GDM1 (cell line): ENCODE measurements around the gene ATXN7L2.

Source experiments
- DNase-seq: peaks from one replicate; lab custom pipeline; 2025; lab: John Stamatoyannopoulos, UW

ATXN7L2 gene

GRCh38 chr1:109475261-109475660 is 8.4 kb upstream of the ATXN7L2 start:
- DNase-seq: no peak

- no peak for DNase-seq
Observed at GRCh38 chr1:109476825-109477224, 6.9 kb upstream of the ATXN7L2 start.

GRCh38 chr1:109477821-109478220 is 5.9 kb upstream of the ATXN7L2 start:
- no peak for DNase-seq

DNA sequence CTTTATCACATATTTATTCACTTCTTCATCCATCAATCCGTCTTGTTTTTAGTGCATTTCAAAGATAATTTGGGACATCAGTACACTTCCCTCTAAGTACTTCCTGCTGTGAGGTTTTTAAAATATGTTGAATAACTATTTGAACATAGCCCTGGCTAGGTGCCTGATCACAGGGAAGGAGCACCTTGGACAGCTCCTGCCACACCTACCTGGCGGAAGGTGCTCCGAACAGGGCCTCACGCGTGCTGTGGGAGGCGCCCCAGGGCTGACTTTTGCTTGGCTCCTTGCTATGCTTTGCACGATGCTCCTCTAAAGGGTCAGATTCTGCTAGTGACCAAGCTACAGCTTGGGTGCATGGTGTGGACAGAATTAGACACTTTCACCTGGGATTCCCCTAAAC is 4.9 kb upstream of the ATXN7L2 start:
- no peak for DNase-seq

DNA sequence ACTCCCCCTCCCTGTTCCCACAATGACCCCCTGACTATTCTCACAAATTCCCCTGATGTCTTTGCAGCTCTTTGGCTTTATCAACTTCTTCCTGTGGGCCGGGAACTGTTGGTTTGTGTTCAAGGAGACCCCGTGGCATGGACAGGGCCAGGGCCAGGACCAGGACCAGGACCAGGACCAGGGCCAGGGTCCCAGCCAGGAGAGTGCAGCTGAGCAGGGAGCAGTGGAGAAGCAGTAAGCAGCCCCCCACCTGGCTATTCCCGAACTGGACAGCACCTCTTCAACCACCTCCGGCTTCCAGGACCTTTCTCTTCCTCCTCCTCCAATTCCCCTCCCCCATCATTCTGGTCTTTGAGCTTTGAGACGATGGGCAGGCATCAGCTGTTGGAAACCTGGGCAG is 4.4 kb upstream of the ATXN7L2 start:
- no peak for DNase-seq

- DNase-seq: no peak
Observed at GRCh38 chr1:109479901-109480300, 3.8 kb upstream of the ATXN7L2 start.

DNA sequence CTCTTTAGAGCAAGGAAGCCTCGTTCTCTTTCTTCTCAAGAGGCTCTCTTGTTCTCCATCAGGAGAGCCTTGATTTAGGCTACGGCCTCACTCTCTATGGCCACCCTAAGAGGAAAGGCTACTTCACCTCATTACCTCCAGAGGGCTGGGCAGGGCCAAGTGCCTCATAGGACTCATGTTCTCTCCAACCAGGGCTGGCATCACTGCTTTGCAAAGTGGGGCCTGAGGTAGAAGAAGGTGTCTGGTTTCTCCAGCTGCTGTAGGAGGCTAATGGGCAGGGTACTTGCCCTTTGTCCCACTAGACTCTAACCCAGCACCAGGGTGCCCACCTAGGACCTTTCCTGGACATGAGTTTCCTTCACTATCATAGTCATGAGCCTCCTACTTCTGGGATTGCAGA is 2.1 kb upstream of the ATXN7L2 start:
- no peak for DNase-seq

DNA sequence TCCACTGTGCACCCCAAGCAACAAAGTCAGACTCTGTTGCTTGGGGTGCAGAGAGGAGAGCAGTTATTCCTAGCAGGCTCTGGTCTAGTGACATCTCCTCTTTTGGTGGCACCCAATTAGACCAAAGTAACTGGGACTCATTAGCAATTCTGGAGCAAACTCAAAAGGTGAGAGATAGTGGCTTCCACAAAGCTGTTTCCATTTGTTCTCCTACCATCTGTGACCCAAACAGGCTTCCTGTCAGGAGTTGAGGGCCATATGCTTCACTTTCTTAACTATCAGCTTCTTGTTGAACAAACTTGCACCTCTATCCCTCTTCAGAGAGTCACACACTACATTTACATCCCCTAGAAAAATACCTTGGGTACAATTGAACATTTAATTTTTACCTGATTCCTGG is 1.5 kb upstream of the ATXN7L2 start:
- no peak for DNase-seq

GRCh38 chr1:109482791-109483671 is 674 bp upstream of the ATXN7L2 start:
- DNase-seq: no peak

GRCh38 chr1:109484519-109484975 is 842 bp downstream of the ATXN7L2 start:
- no peak for DNase-seq

DNA sequence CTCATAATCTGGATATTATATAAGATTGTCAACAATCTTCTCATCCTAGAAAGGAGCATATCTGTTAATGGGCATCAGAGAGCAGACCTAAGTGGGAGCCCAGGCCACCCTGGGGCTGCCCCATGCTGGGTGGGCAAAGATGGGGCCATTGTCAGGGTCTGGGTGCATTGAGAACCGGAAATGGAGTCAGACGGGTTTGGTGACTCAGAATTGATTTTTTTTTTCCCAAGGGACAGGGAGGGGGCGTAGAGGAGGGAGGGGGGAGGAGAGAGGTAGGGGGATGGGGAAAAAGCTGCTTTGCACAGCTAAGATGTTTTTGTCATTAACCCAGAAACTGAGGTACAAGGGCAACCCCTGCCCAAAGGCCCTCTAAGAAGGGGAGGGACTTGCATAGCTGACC is 1.3 kb downstream of the ATXN7L2 start:
- no peak for DNase-seq

GRCh38 chr1:109487261-109487660 is 3.6 kb downstream of the ATXN7L2 start:
- DNase-seq: no peak

GRCh38 chr1:109488201-109488600 is 4.5 kb downstream of the ATXN7L2 start:
- no peak for DNase-seq

DNA sequence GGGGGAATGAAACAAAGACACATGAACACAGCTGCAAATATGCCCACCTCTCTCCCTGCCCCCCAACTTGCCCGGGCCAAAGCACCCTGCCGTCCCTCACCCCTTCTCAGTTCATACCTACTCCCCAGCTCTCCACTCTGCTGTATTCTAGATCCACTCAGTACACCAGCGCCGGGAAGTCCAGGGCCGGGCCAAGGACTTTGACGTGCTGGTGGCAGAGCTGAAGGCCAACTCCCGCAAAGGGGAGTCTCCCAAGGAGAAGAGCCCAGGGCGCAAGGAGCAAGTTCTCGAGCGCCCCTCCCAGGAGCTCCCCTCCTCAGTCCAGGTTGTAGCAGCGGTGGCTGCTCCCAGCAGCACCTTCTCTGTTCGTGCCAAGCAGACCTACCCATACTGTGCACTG is 5.0 kb downstream of the ATXN7L2 start:
- DNase-seq: no peak

DNA sequence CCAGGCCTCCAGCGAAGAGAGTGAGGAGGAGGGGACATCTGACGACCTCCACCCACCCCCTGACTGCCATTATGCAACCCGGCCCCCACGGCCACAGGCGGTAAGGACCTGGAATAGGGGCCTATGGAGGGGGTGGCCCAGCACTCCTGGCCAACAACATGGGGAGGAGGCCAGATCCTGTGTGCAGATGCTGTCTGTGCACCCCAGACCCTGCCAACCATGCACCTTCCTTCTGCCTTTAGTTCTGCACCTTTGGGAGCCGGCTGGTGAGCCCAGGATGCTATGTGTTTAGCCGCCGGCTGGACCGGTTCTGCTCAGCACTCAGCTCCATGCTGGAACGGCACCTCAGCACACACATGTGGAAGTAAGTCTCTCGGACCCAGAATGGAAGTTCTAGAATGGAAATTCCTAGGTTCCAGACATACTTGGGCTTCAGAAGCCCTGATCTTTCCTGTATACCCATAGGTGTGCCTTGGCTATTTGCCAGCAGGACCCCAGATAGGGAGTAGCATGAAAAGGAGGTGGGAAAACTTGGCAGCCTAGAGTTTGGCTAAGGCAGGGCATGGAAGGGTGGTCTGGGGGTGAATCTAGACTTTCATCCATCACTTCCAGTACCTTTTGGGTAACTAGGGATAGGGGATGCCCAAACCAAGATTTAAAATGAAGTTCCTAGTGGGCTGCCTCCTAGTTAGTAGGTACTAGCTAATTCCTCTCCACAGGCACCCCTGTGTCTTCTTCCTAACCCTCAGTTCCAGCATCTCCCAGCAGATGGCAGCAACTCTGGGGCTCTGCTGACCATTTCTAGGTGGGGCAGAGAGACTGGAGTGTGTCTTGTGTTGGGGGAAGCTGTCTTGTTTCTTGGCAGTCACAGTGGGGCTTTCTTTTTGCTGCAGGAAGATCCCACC is 6.6 kb downstream of the ATXN7L2 start:
- DNase-seq: peak; percentile 48

DNA sequence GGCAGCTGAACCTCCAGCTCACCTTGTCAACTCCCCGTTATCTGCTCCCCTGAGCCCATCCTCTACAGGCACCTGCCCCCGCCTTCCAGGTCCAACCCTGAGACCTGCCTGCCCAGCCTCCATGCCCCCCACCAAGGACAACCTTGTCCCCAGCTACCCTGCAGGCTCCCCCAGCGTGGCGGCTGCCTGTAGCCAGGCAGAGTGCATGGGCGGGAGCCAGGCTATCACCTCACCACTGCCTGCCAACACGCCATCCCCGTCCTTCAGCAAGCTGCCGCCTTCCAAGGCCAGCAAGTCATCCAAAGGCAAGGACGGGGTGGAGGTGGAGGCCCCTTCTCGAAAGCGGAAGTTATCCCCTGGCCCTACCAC is 7.2 kb downstream of the ATXN7L2 start:
- no peak for DNase-seq

- no peak for DNase-seq
Observed at GRCh38 chr1:109491372-109491771, 7.7 kb downstream of the ATXN7L2 start.

DNA sequence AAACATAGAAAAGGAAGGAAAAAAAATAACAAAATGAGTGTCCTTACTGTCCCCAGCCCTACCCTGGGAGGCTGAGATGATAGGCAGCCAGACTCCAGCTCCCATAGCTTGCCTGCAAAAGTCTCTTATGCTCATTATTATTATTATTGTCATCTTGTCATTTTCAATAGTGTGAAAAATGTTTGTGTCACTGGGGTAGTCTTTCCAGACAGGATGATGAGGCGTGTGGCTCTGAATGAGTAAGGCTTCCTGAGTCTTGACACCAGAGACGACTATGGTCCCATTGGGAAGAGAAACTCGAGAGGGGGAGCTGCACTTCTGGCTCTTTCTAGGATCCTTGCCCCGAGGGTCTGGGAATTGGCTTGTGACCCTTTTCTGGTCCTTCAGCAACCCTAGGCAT is 9.1 kb downstream of the ATXN7L2 start:
- DNase-seq: no peak

GRCh38 chr1:109493227-109493626 is 9.5 kb downstream of the ATXN7L2 start:
- DNase-seq: no peak

GRCh38 chr1:109493805-109494539 is 10.3 kb downstream of the ATXN7L2 start, which contains the start of gene CYB561D1:
Gene CYB561D1 (plus strand): TSS chr1:109494094. CDS start chr1:109494140, 46 bp downstream.
- DNase-seq: peak; percentile 78

GRCh38 chr1:109495738-109496137 is 12.0 kb downstream of the ATXN7L2 start:
- no peak for DNase-seq
